Breast epithelium (tissue), 3 donors: ENCODE results near the gene MTA1.

ENCODE experiments used
- POLR2A ChIP-seq: fragments of 450-650 bp; IDR thresholded peaks from one replicate; pipeline ENCODE4 v1.6.1; 2016; ENCODE audit warnings: antibody characterized with exemption, mild to moderate bottlenecking, moderate library complexity
- POLR2AphosphoS5 ChIP-seq, 3 donors: sonication (generic); formaldehyde crosslinking; IDR thresholded peaks; one replicate each; pipeline ENCODE4 v1.6.1; 2017; ENCODE audit warnings: antibody characterized with exemption in 3 of 3
- TF ChIP-seq, protein P1 (sequence below), 3 donors: fragments of 450-650 bp; IDR thresholded peaks; one replicate each; pipeline ENCODE4 v1.5.1; 2016 to 2017; ENCODE audit warnings: antibody characterized with exemption in 3 of 3, mild to moderate bottlenecking in 3 of 3, moderate library complexity in 3 of 3

DNA sequence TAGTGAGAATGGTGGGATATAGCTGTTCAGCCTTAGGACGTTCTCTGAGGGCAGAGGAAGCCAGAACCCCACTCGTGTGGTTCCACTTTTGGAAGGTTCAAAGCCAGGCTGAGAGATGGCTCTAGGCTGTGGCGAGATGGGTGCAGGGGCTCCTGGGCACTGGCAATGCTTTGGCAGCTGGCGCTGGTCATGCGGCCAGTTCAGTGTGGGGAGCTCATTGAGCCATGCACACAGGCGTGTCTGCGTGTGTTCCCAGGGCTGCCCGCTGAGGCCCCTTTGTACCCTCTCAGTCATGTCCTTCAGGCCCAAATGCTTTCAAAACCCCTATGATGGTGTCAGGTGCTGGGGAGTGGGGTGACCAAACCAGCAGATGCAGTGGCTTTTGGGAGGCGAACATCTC lies 19.6 kb upstream of the MTA1 start:
- TF ChIP-seq, protein P1, sequence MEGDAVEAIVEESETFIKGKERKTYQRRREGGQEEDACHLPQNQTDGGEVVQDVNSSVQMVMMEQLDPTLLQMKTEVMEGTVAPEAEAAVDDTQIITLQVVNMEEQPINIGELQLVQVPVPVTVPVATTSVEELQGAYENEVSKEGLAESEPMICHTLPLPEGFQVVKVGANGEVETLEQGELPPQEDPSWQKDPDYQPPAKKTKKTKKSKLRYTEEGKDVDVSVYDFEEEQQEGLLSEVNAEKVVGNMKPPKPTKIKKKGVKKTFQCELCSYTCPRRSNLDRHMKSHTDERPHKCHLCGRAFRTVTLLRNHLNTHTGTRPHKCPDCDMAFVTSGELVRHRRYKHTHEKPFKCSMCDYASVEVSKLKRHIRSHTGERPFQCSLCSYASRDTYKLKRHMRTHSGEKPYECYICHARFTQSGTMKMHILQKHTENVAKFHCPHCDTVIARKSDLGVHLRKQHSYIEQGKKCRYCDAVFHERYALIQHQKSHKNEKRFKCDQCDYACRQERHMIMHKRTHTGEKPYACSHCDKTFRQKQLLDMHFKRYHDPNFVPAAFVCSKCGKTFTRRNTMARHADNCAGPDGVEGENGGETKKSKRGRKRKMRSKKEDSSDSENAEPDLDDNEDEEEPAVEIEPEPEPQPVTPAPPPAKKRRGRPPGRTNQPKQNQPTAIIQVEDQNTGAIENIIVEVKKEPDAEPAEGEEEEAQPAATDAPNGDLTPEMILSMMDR (IDR thresholded peaks at IDR 0.05): no peak
- TF ChIP-seq POLR2AphosphoS5 (IDR thresholded peaks at IDR 0.05) (no peak), POLR2A (no peak)
